Cardiac ventricle fibroblast (primary cell): ENCODE measurements around the gene GRB10. TPM values are rescaled to one million over a fixed set of nuclear protein-coding genes. Genes with fewer than 3 reads are reported as not detected.

Source experiments
- total RNA-seq: library from RNA; depleted of rRNA; stranded (reverse); fragments of >200 nt; gene quantifications from 2 replicates; pipeline ENCODE4 v1.2.3, GENCODE V29; 2015

GRB10 gene
- 22.4 and 24.3 TPM in 2 replicates for total RNA-seq

GRCh38 chr7:50782375-50783208 is at the start of gene GRB10:
Gene GRB10 (minus strand): TSS chr7:50782896. CDS start chr7:50732322, 50,574 bp downstream.

GRCh38 chr7:50564640-50565558 is 217.8 kb downstream of the GRB10 start, which contains the start of gene DDC:
Gene DDC (minus strand): TSS chr7:50565405. CDS start chr7:50544085, 21,320 bp downstream.

Other genes starting within 250 kb of the GRB10 start
- gene DDC, start 217.5 kb downstream of the GRB10 start, total RNA-seq = 1.6 TPM in 1 of 2 replicates, not detected in the other